A549 treated with AZD2906 at 1 μM for 4 hours (cell line): Measurements from ENCODE around the gene PRPSAP2. TPM values are rescaled to one million over a fixed set of nuclear protein-coding genes. Genes with fewer than 3 reads are reported as not detected.

ENCODE experiments used
- total RNA-seq: library from RNA; stranded (reverse); fragments of 200-300 nt; extraction: Qiagen RNA extraction; gene quantifications from 5 replicates; pipeline ENCODE4 v1.2.3, GENCODE V29; 2022

Gene PRPSAP2, protein sequence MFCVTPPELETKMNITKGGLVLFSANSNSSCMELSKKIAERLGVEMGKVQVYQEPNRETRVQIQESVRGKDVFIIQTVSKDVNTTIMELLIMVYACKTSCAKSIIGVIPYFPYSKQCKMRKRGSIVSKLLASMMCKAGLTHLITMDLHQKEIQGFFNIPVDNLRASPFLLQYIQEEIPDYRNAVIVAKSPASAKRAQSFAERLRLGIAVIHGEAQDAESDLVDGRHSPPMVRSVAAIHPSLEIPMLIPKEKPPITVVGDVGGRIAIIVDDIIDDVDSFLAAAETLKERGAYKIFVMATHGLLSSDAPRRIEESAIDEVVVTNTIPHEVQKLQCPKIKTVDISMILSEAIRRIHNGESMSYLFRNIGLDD
- total RNA-seq: 37.7 to 41.1 TPM (median 38.7 TPM) in 5 replicates

GRCh38 chr17:18857864-18858566 is at the start of gene PRPSAP2:
TSS of gene PRPSAP2 (plus strand) at chr17:18858131. CDS start at chr17:18865834, 7,703 bp downstream.

DNA sequence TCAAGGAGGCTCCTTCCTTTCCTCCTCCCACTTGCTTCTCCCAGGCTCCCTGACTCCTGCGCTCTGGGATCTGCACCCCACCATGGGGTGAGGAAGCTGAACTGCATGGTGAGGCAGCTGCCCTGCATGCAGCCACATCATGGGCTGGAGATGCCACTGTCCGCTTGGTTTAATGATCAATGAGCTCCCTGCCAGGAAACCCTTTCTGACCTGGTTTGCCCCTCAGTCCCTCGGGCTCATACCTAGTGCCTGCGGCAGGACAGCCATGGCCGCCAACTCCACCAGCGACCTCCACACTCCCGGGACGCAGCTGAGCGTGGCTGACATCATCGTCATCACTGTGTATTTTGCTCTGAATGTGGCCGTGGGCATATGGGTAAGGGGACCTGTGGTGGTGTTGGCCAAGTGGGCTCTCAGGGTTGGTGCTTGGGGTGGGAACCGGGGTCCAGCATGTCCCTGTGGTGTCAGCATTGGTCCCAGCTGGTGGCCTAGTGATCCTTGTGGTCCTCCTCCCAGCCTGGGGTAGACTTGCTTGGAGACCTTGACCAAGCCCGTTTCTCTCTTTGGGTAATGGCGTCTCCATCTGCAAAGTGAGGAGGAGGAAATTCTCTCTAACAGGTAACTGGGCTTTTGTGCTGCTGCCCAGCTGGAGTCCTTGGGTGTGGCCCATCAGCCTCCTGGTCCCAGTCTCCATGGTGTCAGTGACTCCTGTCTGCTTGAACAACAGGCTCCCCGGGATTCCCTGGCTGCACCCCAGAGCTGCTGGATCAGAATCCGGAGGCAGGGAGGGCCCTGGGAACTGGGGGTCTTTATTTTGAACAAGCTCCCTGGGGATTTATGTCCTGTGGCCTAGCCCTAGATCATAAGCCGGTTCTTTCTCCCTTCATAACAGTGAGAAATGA is 94.3 kb downstream of the PRPSAP2 start, which contains the start of gene SLC5A10:
Gene SLC5A10 (plus strand): TSS at position 225 of the 902 bp plus-strand sequence. CDS start 41 bp downstream, at position 266.

Other genes with a start within 250 kb of the PRPSAP2 start
- gene TBC1D28, start 213.7 kb upstream of the PRPSAP2 start, total RNA-seq: not detected in 5 replicates
- 2.9 to 4.2 TPM (median 3.6 TPM) in 5 replicates for gene FOXO3B, start 175.8 kb upstream of the PRPSAP2 start, total RNA-seq
- gene FBXW10, start 114.1 kb upstream of the PRPSAP2 start, total RNA-seq: 0.82 to 1.1 TPM (median 0.95 TPM) in 5 replicates
- 56.8 to 75.7 TPM (median 59.4 TPM) in 5 replicates for gene TVP23B, start 76.9 kb upstream of the PRPSAP2 start, total RNA-seq
- gene SLC5A10, start 94.0 kb downstream of the PRPSAP2 start, total RNA-seq: 0.13 to 0.27 TPM (median 0.17 TPM) in 5 replicates
- 30.4 to 39.4 TPM (median 34.4 TPM) in 5 replicates for gene FAM83G, start 146.6 kb downstream of the PRPSAP2 start, total RNA-seq
- 0.24 to 0.53 TPM (median 0.38 TPM) in 5 replicates for gene GRAP, start 188.8 kb downstream of the PRPSAP2 start, total RNA-seq